ENCODE data around the gene KDM7A. TPM values are rescaled to one million over a fixed set of nuclear protein-coding genes. Genes with fewer than 3 reads are reported as not detected.

KDM7A gene
- total RNA-seq, 1 experiment from 2014 or later = 12.4 TPM

DNA sequence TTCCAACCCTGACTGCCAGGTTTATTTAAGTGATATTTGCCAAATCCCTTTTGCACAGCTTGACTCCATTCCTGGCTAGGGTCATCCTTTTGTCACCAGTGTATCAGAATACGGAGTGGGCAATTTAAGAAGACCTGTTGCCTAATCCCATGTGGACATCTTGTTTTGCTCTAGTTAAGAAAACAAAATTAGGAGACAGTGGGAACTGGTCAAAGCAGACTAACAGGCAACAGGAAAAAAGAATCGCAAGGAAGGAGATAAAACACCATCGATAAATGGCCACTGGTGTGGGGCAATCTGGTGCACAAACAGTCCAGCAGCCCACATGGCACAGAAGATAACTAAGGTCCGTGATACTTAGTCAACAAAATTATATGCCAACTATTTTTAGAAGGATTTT, 21.4 kb downstream of the KDM7A start:
- intact Hi-C loops (cut with micrococcal nuclease) = no loop called here
- ChIA-PET POLR2A (interaction anchor here (0.9 kb wide), 1 partner anchor 16 kb away, joined by 3 read pairs; no protein-coding TSS in a partner anchor), CTCF (interaction anchor here (1.0 kb wide), 1 partner anchor 9 kb away, joined by 4 read pairs; no protein-coding TSS in a partner anchor)
- Mint-ChIP-seq H3K4me1 (ENCODE audit: insufficient read depth, unreplicated experiment) (peaks cover 2% of the 10 kb centered on the region), H3K9me3 (ENCODE audit: unreplicated experiment) (no peaks in the 10 kb centered on the region), H3K27me3 (ENCODE audit: insufficient read depth, unreplicated experiment) (no peaks in the 10 kb centered on the region), H3K4me3 (ENCODE audit: unreplicated experiment) (no peak overlapping the region), H3K27ac (ENCODE audit: low read depth, unreplicated experiment) (no peak overlapping the region), H3K36me3 (ENCODE audit: insufficient read depth, unreplicated experiment) (no peaks in the 10 kb centered on the region)
- no peak for DNase-seq (ENCODE audit: unreplicated experiment)
- BruUV-seq (replicated peaks) = no TSS peak
- TF ChIP-seq, protein P1, sequence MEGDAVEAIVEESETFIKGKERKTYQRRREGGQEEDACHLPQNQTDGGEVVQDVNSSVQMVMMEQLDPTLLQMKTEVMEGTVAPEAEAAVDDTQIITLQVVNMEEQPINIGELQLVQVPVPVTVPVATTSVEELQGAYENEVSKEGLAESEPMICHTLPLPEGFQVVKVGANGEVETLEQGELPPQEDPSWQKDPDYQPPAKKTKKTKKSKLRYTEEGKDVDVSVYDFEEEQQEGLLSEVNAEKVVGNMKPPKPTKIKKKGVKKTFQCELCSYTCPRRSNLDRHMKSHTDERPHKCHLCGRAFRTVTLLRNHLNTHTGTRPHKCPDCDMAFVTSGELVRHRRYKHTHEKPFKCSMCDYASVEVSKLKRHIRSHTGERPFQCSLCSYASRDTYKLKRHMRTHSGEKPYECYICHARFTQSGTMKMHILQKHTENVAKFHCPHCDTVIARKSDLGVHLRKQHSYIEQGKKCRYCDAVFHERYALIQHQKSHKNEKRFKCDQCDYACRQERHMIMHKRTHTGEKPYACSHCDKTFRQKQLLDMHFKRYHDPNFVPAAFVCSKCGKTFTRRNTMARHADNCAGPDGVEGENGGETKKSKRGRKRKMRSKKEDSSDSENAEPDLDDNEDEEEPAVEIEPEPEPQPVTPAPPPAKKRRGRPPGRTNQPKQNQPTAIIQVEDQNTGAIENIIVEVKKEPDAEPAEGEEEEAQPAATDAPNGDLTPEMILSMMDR (IDR thresholded peaks at IDR 0.05; ENCODE audit: unreplicated experiment) = no peak

DNA sequence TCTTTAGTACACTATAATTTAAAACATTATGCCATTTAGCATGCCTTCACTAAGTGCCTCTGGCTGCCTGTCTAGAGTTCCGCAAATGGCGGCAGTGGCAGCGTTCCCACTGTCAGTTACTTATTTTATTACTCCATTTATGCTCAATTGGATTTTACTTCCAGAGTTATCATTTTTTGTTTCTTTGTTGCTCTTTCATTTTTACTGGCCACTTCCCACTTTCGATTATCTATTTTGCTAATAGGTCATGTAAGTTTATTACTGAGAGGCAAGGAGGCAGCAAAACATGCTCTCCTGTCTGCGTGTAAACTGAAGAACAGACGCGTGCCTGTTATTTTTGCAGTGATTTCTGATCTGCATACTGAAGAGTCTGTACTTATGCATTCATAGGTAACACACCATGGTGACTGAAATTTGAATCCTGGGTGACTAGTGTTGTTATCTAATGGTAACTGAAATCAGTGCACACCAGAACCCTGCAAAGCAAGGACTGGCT, 23.1 kb downstream of the KDM7A start:
- Mint-ChIP-seq H3K4me1 (ENCODE audit: insufficient read depth, unreplicated experiment) (no peaks in the 10 kb centered on the region), H3K9me3 (ENCODE audit: unreplicated experiment) (no peaks in the 10 kb centered on the region), H3K36me3 (ENCODE audit: insufficient read depth, unreplicated experiment) (no peaks in the 10 kb centered on the region), H3K4me3 (ENCODE audit: unreplicated experiment) (no peak overlapping the region), H3K27ac (ENCODE audit: low read depth, unreplicated experiment) (no peak overlapping the region), H3K27me3 (ENCODE audit: insufficient read depth, unreplicated experiment) (no peaks in the 10 kb centered on the region)
- BruUV-seq (replicated peaks) = no TSS peak
- TF ChIP-seq, protein P1 (IDR thresholded peaks at IDR 0.05; ENCODE audit: unreplicated experiment) = no peak
- intact Hi-C loops (cut with micrococcal nuclease) = no loop called here
- DNase-seq (ENCODE audit: unreplicated experiment) = no peak
- POLR2A ChIA-PET = no interaction called here
- CTCF ChIA-PET = interaction anchor here (0.6 kb wide), 1 partner anchor 24 kb away, joined by 3 read pairs; no protein-coding TSS in a partner anchor

DNA sequence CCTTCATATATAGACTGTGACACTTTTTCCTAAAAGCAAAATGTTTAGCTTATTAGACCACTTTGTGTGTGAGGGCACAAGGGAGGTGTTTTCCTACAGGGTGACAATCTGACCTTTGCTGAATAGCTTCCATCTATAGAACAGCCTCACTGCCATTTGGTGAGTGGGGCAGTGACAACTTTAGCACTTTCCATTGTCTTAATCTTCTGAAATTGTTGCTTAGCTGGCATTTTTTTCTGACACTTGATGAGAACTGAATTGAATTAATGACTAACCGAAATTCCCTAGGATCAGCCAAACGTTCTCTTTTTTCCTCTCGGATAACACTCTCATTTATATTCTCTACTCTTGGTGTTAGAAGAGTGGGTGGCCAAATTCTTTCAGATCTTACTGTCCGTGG, 30.2 kb downstream of the KDM7A start:
- TF ChIP-seq, protein P1 (IDR thresholded peaks at IDR 0.05; ENCODE audit: unreplicated experiment) = no peak
- Mint-ChIP-seq H3K36me3 (ENCODE audit: insufficient read depth, unreplicated experiment) (no peaks in the 10 kb centered on the region), H3K4me3 (ENCODE audit: unreplicated experiment) (no peak overlapping the region), H3K27ac (ENCODE audit: low read depth, unreplicated experiment) (no peak overlapping the region), H3K27me3 (ENCODE audit: insufficient read depth, unreplicated experiment) (no peaks in the 10 kb centered on the region), H3K9me3 (ENCODE audit: unreplicated experiment) (peaks cover 7% of the 10 kb centered on the region), H3K4me1 (ENCODE audit: insufficient read depth, unreplicated experiment) (no peaks in the 10 kb centered on the region)
- intact Hi-C loops (cut with micrococcal nuclease) = no loop called here
- DNase-seq (ENCODE audit: unreplicated experiment) = no peak
- ChIA-PET CTCF (interaction anchor here (0.5 to 1.1 kb wide), 5 partner anchors 8 to 150 kb away, joined by 3 to 4 read pairs (median 3); no protein-coding TSS in a partner anchor), POLR2A (interaction anchor here (1.4 kb wide), 1 partner anchor 169 kb away, joined by 3 read pairs; no protein-coding TSS in a partner anchor)
- no TSS peak for BruUV-seq (replicated peaks)

DNA sequence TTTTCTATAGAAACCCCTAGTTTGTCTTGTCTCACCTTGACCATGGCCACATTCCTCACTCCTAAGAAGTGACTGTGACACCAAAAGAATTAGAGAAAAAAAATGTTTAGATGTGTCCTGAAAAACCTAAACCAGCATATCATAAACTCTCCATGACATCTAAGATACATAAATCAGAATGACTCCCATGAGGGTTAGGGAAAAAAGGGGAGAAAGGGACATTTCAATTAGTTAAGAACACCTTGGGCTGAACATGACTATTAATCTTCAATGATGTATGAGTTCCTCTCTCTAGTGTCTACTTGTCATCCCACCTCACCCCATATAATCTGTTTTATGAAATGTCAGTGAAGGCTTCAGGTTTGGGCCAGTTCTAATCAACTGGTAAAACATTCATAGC, 31.1 kb downstream of the KDM7A start:
- intact Hi-C loops (cut with micrococcal nuclease) = no loop called here
- Mint-ChIP-seq H3K4me1 (ENCODE audit: insufficient read depth, unreplicated experiment) (no peaks in the 10 kb centered on the region), H3K4me3 (ENCODE audit: unreplicated experiment) (no peak overlapping the region), H3K27me3 (ENCODE audit: insufficient read depth, unreplicated experiment) (no peaks in the 10 kb centered on the region), H3K9me3 (ENCODE audit: unreplicated experiment) (peaks cover 7% of the 10 kb centered on the region), H3K36me3 (ENCODE audit: insufficient read depth, unreplicated experiment) (no peaks in the 10 kb centered on the region), H3K27ac (ENCODE audit: low read depth, unreplicated experiment) (no peak overlapping the region)
- no TSS peak for BruUV-seq (replicated peaks)
- CTCF ChIA-PET = no interaction called here
- no peak for DNase-seq (ENCODE audit: unreplicated experiment)
- POLR2A ChIA-PET = interaction anchor here (0.8 kb wide), 1 partner anchor 32 kb away, joined by 3 read pairs; no protein-coding TSS in a partner anchor
- TF ChIP-seq, protein P1 (IDR thresholded peaks at IDR 0.05; ENCODE audit: unreplicated experiment) = no peak

Measured in MCF 10A (cell line).